NCI-H510A (cell line): ENCODE measurements around the gene ARPC1A.
"Not testable (repeated sequence)": the region's sequence is repeated elsewhere in the genome, so short reads cannot be mapped to it uniquely, and the experiment has no call there.

Source experiments
- DNase-seq: peaks from one replicate; lab custom pipeline; 2025; lab: John Stamatoyannopoulos, UW

ARPC1A gene

DNA sequence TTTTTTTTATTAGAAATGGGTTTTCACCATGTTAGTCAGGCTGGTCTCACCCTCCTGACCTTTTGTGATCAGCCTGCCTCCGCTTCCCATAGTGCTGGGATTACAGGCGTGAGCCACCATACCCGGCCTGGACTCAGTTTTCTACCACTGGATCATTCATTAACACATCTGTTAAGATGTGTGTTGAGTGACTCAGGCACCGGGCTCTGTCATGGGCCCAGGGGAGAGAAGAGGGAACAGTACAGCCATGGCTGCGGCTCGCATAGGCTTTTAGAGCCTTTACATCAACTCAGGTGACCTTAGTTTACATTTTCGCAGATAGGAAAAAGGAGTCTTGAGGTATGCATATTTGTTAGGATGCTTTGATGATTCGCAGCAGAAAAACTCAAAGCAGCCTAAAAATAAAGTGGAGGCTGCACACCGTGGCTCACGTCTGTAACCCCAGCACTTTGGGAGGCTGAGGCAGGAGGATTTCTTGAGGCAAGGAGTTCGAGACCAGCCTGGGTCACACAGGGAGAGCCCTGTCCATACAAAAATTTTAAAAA, 45.8 kb downstream of the ARPC1A start:
- DNase-seq = no peak

GRCh38 chr7:99372275-99373090, 46.8 kb downstream of the ARPC1A start:
- no peak for DNase-seq

DNA sequence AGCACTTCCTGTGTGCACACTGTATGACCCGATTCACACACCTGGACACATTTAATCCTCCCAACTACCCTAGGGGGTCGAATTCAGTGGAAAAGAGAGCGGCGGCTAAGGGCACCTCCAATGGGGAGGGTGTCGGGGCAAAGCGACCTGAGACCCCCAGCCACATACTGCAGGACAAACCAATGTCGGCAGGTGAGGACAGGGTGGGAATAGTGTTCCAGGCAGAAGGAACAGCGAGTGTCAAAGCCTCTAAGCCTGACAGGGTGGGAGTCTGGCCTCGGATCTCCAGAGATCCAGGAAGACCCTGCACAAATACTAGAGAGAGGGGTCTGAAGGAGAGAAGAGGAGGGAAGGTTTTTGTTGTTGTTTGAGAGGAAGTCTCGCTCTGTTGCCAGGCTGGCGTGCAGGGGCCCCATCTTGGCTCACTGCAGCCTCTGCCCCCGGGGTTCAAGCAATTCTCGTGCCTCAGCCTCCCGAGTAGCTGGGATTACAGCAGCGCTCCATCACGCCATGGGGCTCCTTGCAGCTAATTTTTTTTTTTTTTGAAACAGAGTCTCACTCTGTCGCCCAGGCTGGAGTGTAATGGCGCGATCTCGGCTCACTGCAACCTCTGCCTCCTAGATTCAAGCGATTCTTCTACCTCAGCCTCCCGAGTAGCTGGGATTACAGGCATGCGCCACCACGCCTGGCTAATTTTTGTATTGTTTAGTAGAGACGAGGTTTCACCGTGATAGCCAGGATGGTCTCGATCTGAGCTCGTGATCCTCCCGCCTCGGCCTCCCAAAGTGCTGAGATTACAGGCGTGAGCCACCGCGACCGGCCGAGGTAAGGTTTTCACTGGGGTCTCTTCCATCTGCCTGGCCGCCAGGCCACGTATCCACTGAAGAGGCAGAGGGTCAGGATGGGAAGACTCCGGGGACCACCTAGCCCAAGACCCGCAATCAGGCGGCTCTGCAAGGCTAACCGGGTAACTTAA, 47.7 kb downstream of the ARPC1A start:
- DNase-seq = no peak

DNA sequence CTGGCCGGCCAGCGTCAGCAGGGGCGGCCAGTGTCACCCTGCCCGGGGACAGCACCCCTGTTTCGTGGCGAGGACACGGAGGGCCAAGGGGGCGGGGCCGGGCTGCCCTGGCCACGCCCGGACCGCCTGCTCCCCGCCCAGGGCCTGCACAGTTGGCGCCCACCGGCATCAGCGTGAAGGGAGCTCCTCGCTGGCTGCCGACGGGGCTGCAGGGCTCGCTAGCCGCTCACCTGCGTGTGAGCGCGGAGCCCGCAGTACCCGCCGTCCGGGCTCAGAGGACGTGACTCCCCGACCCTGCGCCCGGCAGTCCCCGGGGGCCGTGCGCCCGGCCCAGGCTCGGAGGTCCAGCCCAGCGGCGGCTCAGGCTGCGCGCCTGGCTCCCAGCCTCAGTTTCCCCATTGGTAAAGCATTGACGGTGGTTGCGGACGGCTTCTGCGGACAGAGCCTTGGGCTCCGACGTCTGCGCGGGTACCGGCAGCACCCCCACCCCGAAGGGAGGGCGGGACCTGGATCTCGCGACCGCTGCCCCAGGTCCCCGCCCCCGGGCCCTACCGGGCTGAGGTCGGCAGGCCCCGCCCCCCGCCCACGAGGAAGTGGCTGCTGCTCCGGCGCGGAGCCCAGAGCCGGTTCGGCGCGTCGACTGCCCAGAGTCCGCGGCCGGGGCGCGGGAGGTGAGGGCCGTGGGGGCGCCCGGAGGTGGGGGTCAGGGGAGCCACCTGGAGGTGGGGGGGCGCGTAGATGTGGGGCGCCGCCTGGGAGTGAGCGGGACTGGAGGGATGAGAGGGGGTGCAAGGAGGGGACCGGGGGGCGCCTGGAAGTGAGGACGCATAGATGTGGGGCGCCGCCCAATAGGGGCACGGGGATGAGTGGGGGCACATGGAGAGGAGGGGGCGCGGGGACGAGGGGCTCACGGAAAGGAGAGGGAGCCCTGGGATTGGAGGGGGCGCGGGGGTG, 48.7 kb downstream of the ARPC1A start, which contains the start of gene ARPC1B:
Gene ARPC1B, plus strand, starts transcription at position 620 of the 954 bp plus-strand sequence. CDS start 10,985 bp downstream, outside the sequence.
- peak; percentile 54 for DNase-seq

DNA sequence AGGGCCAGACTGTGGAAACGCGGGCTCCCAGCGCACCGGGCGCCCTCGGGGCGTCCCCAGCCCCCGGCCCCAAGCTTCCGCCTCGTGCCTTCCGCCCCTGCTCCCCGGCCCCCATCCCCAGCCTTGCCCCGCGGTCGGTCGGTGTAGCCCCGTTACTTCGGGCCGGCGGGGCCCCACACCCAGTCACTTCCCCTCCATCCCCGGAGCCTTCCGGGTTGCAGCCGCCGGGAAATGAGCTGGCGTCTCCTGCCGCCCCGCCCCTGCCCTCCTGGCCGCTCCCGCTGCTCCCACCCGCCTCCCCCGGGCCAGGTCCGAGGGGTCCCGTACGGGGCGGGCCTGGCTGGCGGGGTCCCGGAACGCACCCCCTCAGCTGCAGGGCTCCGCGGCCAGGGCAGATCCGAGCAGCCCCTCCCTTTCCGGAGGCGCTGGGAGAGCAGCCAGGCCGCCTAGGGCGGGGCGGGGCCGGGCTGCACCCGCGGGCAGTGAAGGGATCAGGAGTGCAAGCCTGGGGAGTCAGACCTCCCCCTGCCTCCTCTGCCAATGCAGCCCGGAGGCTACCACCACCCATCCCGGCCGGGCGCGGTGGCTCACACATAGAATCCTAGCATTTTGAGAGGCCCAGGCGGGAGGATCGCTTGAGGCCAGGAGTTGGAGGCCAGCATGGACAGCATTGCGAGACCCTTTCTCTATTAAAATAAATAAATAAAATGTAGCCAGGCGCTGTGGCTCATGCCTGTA, 49.5 kb downstream of the ARPC1A start:
- no peak for DNase-seq

GRCh38 chr7:99379043-99379577, 53.4 kb downstream of the ARPC1A start:
- DNase-seq = no peak

GRCh38 chr7:99379693-99380031, 54.0 kb downstream of the ARPC1A start:
- not testable (repeated sequence) for DNase-seq

DNA sequence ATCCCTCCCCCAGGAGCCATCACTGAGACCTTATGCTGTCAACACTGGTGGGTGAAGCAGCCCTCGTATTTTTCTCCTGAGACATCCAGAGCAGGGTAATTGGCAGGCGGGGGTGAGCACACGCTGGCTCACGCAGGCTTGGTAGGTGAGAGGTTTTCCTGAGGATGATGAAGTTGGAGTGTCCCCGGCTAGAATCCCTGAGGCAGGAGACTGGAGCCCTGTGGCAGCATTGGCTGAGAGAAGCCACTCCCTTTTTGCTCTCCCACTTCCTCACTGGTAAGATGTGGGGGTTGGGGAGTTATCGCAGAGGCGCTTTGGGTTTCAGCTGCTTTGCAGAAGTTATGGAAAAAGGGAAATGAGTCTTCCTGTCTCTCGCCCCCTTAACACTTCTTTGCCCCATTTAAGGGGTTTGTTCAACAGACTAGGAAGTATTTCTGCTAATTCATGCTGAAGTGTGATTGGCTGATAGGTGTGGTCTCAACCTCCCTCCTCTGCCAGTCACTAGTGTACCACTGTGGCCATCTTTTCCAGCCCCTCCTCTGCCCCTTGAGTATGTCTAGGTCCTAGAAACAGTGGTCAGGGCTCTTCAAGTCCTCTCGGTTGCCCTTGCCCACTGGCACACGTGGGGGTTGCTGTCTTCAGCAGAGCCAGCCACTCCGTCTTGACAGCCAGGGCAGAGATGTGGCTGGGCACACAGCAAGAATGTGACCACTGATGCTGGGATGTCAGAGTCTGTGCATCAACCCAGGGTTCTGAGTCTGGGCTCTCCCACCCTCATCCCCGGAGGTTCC, 54.5 kb downstream of the ARPC1A start:
- DNase-seq = no peak

- DNase-seq = no peak
These were observed 55.3 kb downstream of the ARPC1A start for GRCh38 chr7:99380823-99381663.

GRCh38 chr7:99381664-99382075, 56.0 kb downstream of the ARPC1A start:
- DNase-seq = no peak

GRCh38 chr7:99383203-99383602, 57.5 kb downstream of the ARPC1A start:
- no peak for DNase-seq

DNA sequence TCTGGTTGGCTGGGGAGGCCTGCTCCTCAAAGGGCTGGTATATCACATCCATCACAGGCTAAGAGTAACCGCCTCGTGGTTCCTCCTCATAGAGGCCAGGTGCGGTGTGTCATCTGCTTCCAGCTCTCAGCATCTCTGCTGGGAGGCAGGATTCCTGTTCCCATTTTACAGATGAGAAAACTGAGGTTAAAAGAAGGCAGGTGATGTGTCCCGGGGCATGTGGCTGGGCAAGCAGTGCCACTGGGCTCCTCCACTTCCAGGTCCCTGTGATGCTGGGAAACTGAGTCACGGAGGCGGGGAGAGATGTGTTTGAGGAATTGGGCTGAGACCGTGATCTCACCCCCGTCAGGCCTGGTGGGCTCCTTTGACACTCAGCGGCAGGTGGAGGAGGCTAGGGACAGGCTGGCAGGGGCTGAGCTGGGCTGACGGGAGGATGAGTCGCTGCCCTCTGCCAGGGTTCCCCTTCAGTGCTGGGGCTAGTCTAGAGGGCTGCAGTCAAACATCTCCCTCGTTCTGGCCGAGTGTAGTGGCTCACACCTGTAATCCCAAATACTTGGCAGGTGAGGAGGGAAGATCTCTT, 58.2 kb downstream of the ARPC1A start:
- no peak for DNase-seq

- DNase-seq = no peak
These were observed 58.8 kb downstream of the ARPC1A start for GRCh38 chr7:99384523-99384922.

DNA sequence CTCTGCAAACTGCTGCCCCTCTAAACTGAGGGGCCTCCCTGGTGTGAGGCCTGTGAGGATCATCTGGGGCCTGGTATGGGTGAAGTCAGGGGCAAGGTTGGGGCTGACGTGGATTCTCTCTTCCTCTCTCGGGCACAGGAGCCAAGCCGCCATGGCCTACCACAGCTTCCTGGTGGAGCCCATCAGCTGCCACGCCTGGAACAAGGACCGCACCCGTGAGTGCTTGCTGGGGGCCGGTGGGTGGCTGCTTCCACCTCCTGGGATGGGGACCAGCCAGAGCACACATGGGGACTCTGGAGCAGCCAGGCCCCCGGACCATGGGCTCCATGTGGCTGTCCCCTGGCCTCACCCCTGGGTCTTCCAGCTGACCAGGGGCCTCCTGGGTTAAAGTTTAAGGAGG, 59.9 kb downstream of the ARPC1A start:
- DNase-seq = no peak

- no peak for DNase-seq
These were observed 61.0 kb downstream of the ARPC1A start for GRCh38 chr7:99386584-99387238.

DNA sequence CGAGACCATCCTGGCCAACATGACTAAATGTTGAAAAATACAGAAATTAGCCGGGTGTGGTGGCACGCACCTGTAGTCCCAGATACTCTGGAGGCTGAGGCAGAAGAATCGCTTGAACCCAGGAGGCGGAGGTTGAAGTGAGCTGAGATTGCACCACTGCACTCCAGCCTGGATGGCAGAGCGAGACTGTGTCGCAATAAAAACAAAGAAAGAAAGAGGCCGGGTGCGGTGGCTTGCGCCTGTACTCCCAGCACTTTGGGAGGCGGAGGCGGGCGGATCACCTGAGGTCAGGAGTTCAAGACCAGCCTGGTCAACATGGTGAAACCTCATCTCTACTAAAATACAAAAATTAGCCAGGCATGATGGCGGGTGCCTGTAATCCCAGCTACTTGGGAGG, 61.5 kb downstream of the ARPC1A start:
- DNase-seq = not testable (repeated sequence)

DNA sequence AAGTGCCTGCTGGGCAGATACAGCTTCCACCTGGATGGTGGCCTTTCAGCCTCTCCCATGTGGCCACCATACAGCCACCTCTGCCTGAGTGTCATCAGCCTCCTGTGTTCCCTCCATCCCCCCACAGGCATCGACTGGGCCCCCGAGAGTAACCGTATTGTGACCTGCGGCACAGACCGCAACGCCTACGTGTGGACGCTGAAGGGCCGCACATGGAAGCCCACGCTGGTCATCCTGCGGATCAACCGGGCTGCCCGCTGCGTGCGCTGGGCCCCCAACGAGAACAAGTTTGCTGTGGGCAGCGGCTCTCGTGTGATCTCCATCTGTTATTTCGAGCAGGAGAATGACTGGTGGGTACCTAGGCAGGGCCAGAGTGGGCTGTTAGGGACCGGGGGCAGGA, 62.2 kb downstream of the ARPC1A start:
- DNase-seq = no peak

- no peak for DNase-seq
These were observed 64.1 kb downstream of the ARPC1A start for GRCh38 chr7:99389772-99390171.
